B cell (primary cell): ENCODE measurements around the gene FADS2. TPM values are rescaled to one million over a fixed set of nuclear protein-coding genes. Genes with fewer than 3 reads are reported as not detected.

Source experiments
- ATAC-seq: fragments of 200-7000 bp; cut with Tn5 transposase; one replicate; pipeline ENCODE4 v1.10.0; 2021; ENCODE audit warnings: low read depth, mild to moderate bottlenecking, moderate number of reproducible peaks, moderate library complexity
- CTCF ChIA-PET: fragments of 350-600 bp; sonication (Branson Sonifier 250); formaldehyde crosslinking; loops from one replicate; lab custom pipeline; 2021; ENCODE audit warnings: antibody characterized with exemption, inconsistent platforms; lab: Charles Lee
- POLR2A ChIA-PET: fragments of 350-600 bp; sonication (Branson Sonifier 250); formaldehyde crosslinking; loops from one replicate; lab custom pipeline; 2021; ENCODE audit warnings: antibody characterized with exemption; lab: Charles Lee
- DNase-seq: peaks from one replicate; pipeline ENCODE4 v3.0.0; 2013
- H2AFZ ChIP-seq: 2 replicates; pipeline ENCODE4 v1.6.1; 2012; ENCODE audit warnings: mild to moderate bottlenecking, low read depth, low read length; ENCODE audit not compliant: insufficient read depth, poor library complexity, severe bottlenecking
- H3K27ac ChIP-seq, 2 donors: 1 replicate in 1 of 2; 2 replicates in 1 of 2; pipeline ENCODE4 v1.5.1; 2012 to 2013; ENCODE audit warnings: low read length in 2 of 2, mild to moderate bottlenecking in 2 of 2, moderate library complexity in 1 of 2
- H3K27me3 ChIP-seq, 4 experiments: fragments of 200-600 bp in 1 of 4; sonication (generic) in 1 of 4; replicated peaks in 1 of 4; 1 replicate in 2 of 4; 2 replicates in 2 of 4; pipeline versions ENCODE4 v1.6.1 to v1.7.0; 2013 to 2016; ENCODE audit warnings: low read length in 3 of 4, mild to moderate bottlenecking in 2 of 4, mixed read lengths in 1 of 4, moderate library complexity in 1 of 4; ENCODE audit not compliant: insufficient read depth in 4 of 4, control insufficient read depth in 3 of 4; ENCODE audit errors: control extremely low read depth in 1 of 4
- H3K36me3 ChIP-seq, 2 experiments: replicated peaks in 1 of 2; 1 replicate in 1 of 2; 2 replicates in 1 of 2; pipeline versions ENCODE4 v1.6.1 to v1.7.1; 2013; ENCODE audit warnings: low read length in 1 of 2; ENCODE audit not compliant: insufficient read depth in 2 of 2, control insufficient read depth in 1 of 2; ENCODE audit errors: control extremely low read depth in 1 of 2, extremely low read depth in 1 of 2
- H3K4me1 ChIP-seq, 2 donors: fragments of 200-600 bp in 1 of 2; sonication (generic) in 1 of 2; 1 replicate in 1 of 2; 2 replicates in 1 of 2; pipeline versions ENCODE4 v1.5.1 to v1.6.1; 2013 to 2017; ENCODE audit warnings: low read length in 2 of 2; ENCODE audit not compliant: control insufficient read depth in 2 of 2, insufficient read depth in 2 of 2
- H3K4me2 ChIP-seq: replicated peaks from 2 replicates; pipeline ENCODE3; 2012; ENCODE audit warnings: mild to moderate bottlenecking, low read depth, low read length; ENCODE audit not compliant: poor library complexity, severe bottlenecking
- H3K4me3 ChIP-seq, 5 experiments: fragments of 200-600 bp in 1 of 5; sonication (generic) in 1 of 5; 1 replicate in 3 of 5; 2 replicates in 2 of 5; pipeline versions ENCODE4 v1.5.1 to v1.7.0; 2011 to 2016; ENCODE audit warnings: low read length in 4 of 5, mild to moderate bottlenecking in 4 of 5, low read depth in 2 of 5, control low read depth in 1 of 5, moderate library complexity in 1 of 5; ENCODE audit not compliant: insufficient read depth in 1 of 5; ENCODE audit errors: control extremely low read depth in 1 of 5, extremely low read depth in 1 of 5
- H3K79me2 ChIP-seq: fragments of 200-600 bp; sonication (generic); one replicate; pipeline ENCODE4 v1.6.0; 2016; ENCODE audit warnings: low read length; ENCODE audit not compliant: control insufficient read depth, insufficient read depth
- H3K9ac ChIP-seq: fragments of 200-600 bp; sonication (generic); 2 replicates; pipeline ENCODE4 v1.6.1; 2017; ENCODE audit warnings: mild to moderate bottlenecking, low read length, moderate library complexity
- H3K9me3 ChIP-seq, 3 donors: one replicate each; pipeline versions ENCODE4 v1.6.1 to v1.7.1; 2013; ENCODE audit warnings: low read length in 2 of 3; ENCODE audit not compliant: control insufficient read depth in 2 of 3, insufficient read depth in 1 of 3; ENCODE audit errors: control extremely low read depth in 1 of 3
- H4K20me1 ChIP-seq: 2 replicates; pipeline ENCODE4 v1.6.0; 2012; ENCODE audit warnings: mild to moderate bottlenecking, low read length; ENCODE audit not compliant: insufficient read depth, control insufficient read depth, poor library complexity, severe bottlenecking
- H3K27ac Mint-ChIP-seq: one replicate; pipeline ENCODE4 v1.8.0; 2021; ENCODE audit warnings: mixed read lengths
- H3K27me3 Mint-ChIP-seq: one replicate; pipeline ENCODE4 v1.8.0; 2021; ENCODE audit warnings: mixed read lengths
- H3K4me1 Mint-ChIP-seq: one replicate; pipeline ENCODE4 v1.8.0; 2021; ENCODE audit warnings: mixed read lengths
- H3K4me3 Mint-ChIP-seq: one replicate; pipeline ENCODE4 v1.8.0; 2021; ENCODE audit warnings: mixed read lengths
- H3K9me3 Mint-ChIP-seq: one replicate; pipeline ENCODE4 v1.8.0; 2022; ENCODE audit warnings: mixed read lengths; ENCODE audit not compliant: insufficient read depth
- CTCF ChIP-seq: fragments of 200-600 bp; IDR thresholded peaks from one replicate; pipeline ENCODE4 v1.8.0; 2022; ENCODE audit warnings: antibody characterized with exemption, mild to moderate bottlenecking
- EZH2 ChIP-seq: IDR thresholded peaks from 2 replicates; pipeline ENCODE4 v1.6.1; 2012; ENCODE audit warnings: borderline replicate concordance, low read depth, mild to moderate bottlenecking, moderate library complexity, low read length; ENCODE audit not compliant: insufficient read depth, poor library complexity, severe bottlenecking
- WGBS: methylation state at CpG from one replicate; pipeline ENCODE4 v1.1.5; 2013; ENCODE audit warnings: missing lambda C conversion rate; ENCODE audit not compliant: insufficient coverage; 5-methylcytosine and 5-hydroxymethylcytosine counted together
- intact Hi-C: fragments of 100-400 bp; cut with micrococcal nuclease; formaldehyde crosslinking; loops from one replicate; pipeline ENCODE4 v1.10.0; 2022
- polyA plus RNA-seq: library from polyadenylated mRNA; depleted of rRNA; stranded (reverse); fragments of >200 nt; gene quantifications from 2 replicates; pipeline ENCODE4 v1.2.3, GENCODE V29; 2012
- total RNA-seq, 2 donors: library from RNA; stranded (reverse); fragments of 120-200 nt in 1 of 2; gene quantifications; 1 replicate in 1 of 2; 2 replicates in 1 of 2; pipeline versions ENCODE4 v1.2.3 to v1.2.4, GENCODE V29; 2013 to 2022

The FADS2 gene
- total and polyA plus RNA-seq, 2 donors (not counting 1 experiment from before 2014, with no cell fraction given), result 1.5 to 5.9 TPM

GRCh38 chr11:61866958-61867343 lies 38.9 kb downstream of the FADS2 start:
- Histone ChIP-seq H3K4me3 (no peak overlapping the region), H3K27ac (no peak overlapping the region), H3K79me2 (no peaks in the 10 kb centered on the region), H2AFZ (no peak overlapping the region), H3K36me3 (no peaks in the 10 kb centered on the region), H3K4me1 (peaks cover 9 to 12% of the 10 kb centered on the region in 2 donors), H3K9me3 (no peaks in the 10 kb centered on the region), H3K27me3 (peaks cover 0 to 4% (median 0%) of the 10 kb centered on the region in 4 experiments), H3K4me2 (no peak overlapping the region), H3K9ac (no peak overlapping the region), H4K20me1 (no peaks in the 10 kb centered on the region)
- DNase-seq (no peak), ATAC-seq (no peak)
- CTCF ChIA-PET, result interaction anchor here (0.8 to 17.9 kb wide), 5 partner anchors 32 to 241 kb away, joined by 3 to 307 read pairs (median 6); no protein-coding TSS in a partner anchor
- POLR2A ChIA-PET, result no interaction called here
- WGBS, result 97% methylated on average over 3 of the region's 6 CpGs
- no peak for TF ChIP-seq CTCF
- TF ChIP-seq EZH2, result no peak
- Mint-ChIP-seq H3K27ac (no peak overlapping the region), H3K27me3 (no peaks in the 10 kb centered on the region), H3K4me3 (no peak overlapping the region), H3K4me1 (peaks cover 7% of the 10 kb centered on the region), H3K9me3 (no peaks in the 10 kb centered on the region)
- intact Hi-C loops, result no loop called here

- Histone ChIP-seq H3K27me3 (peaks cover 0 to 4% (median 0%) of the 10 kb centered on the region in 4 experiments), H3K36me3 (no peaks in the 10 kb centered on the region), H3K27ac (no peak overlapping the region), H4K20me1 (no peaks in the 10 kb centered on the region), H2AFZ (no peak overlapping the region), H3K9ac (no peak overlapping the region), H3K79me2 (no peaks in the 10 kb centered on the region), H3K4me2 (no peak overlapping the region), H3K9me3 (no peaks in the 10 kb centered on the region), H3K4me1 (peaks cover 9 to 12% of the 10 kb centered on the region in 2 donors), H3K4me3 (no peak overlapping the region)
- H3K27ac Mint-ChIP-seq, result no peak overlapping the region
- ChIA-PET POLR2A (no interaction called here), CTCF (interaction anchor here (1.2 to 17.9 kb wide), 7 partner anchors 12 to 240 kb away, joined by 6 to 307 read pairs (median 114); partner anchors contain the start of gene BEST1)
- TF ChIP-seq EZH2 (no peak), CTCF (no peak)
- WGBS, result 87% methylated on average over 12 of the region's 14 CpGs
- intact Hi-C loops, result no loop called here
- DNase-seq (no peak), ATAC-seq (no peak)
- peaks cover 7% of the 10 kb centered on the region for H3K4me1 Mint-ChIP-seq
- no peak overlapping the region for H3K4me3 Mint-ChIP-seq
- no peaks in the 10 kb centered on the region for H3K9me3 Mint-ChIP-seq
- H3K27me3 Mint-ChIP-seq, result no peaks in the 10 kb centered on the region
Observed at GRCh38 chr11:61868571-61869428, 40.7 kb downstream of the FADS2 start.
